Stimulated activated effector memory CD8-positive, alpha-beta T cell treated with anti-CD3 and anti-CD28 coated beads, Interleukin-12 subunit alpha, Interleukin-12 subunit beta, amount 100 ng/mL, for 72 hours (primary cell): ENCODE results near the gene TEX22.

Source experiments
- ATAC-seq: fragments of 150-1000 bp; cut with Tn5 transposase; 2 replicates; pipeline ENCODE4 v1.10.0; 2021
- DNase-seq, 2 donors: peaks; one replicate each; pipeline ENCODE4 v3.0.0; 2021 to 2022; ENCODE audit warnings: low spot score in 2 of 2
- H3K27ac Mint-ChIP-seq: one replicate; pipeline ENCODE4 v1.8.0; 2022; ENCODE audit warnings: mild to moderate bottlenecking, mixed read lengths
- H3K36me3 Mint-ChIP-seq: one replicate; pipeline ENCODE4 v1.8.0; 2022; ENCODE audit warnings: mild to moderate bottlenecking, mixed read lengths
- H3K4me1 Mint-ChIP-seq: one replicate; pipeline ENCODE4 v1.8.0; 2022; ENCODE audit warnings: mixed read lengths
- H3K4me3 Mint-ChIP-seq: one replicate; pipeline ENCODE4 v1.8.0; 2022; ENCODE audit warnings: mild to moderate bottlenecking, mixed read lengths
- H3K9me3 Mint-ChIP-seq: one replicate; pipeline ENCODE4 v1.8.0; 2022; ENCODE audit warnings: mixed read lengths

Gene TEX22

GRCh38 chr14:105456736-105457617 is 58.6 kb downstream of the TEX22 start:
- Mint-ChIP-seq H3K4me3 (no peak overlapping the region), H3K27ac (no peak overlapping the region), H3K9me3 (no peaks in the 10 kb centered on the region), H3K36me3 (peaks cover 46% of the 10 kb centered on the region), H3K4me1 (peaks cover 5% of the 10 kb centered on the region)
- ATAC-seq (no peak), DNase-seq (no peak)

DNA sequence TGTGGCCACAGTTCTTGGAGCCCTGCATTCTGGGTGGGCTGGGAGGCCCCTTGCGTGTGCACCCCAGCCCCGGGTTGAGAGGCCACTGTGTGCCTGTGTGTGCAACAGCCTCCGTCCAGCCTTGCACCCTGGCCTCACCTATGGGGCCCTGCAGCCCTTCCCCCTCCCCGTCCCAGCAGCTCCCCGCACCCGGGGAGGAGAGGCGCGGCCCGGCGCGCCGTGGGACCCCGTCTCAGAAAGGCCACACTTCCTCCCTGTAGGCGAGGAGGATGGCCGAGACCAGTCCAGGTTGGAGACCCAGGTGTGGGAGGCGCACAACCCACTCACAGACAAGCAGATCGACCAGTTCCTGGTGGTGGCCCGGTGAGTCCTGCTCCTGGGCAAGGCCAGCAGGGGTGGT is 59.7 kb downstream of the TEX22 start:
- DNase-seq (no peak), ATAC-seq (no peak)
- Mint-ChIP-seq H3K9me3 (no peaks in the 10 kb centered on the region), H3K4me3 (no peak overlapping the region), H3K36me3 (peaks cover 38% of the 10 kb centered on the region), H3K27ac (no peak overlapping the region), H3K4me1 (peaks cover 5% of the 10 kb centered on the region)

DNA sequence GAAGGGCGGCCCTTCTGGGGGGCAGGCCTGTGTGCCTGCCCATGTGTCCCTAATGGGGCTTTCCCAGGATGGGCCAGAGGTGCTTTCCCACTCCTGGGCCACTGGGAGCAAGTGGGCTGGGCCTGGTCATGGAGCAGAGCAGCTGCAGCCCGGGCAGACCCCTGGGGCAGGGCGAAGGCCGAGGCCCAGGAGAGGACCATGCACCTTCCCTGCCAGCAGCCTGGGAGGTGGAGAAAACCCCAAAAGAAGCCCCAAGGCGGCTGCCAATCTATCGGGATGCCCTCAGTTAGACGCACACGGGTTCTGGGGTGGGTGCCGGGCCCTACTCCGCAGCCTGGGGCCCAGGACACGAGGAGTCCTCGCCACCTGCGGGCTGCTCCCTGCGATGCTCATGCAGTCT is 60.2 kb downstream of the TEX22 start:
- no peak for ATAC-seq
- Mint-ChIP-seq H3K9me3 (no peaks in the 10 kb centered on the region), H3K4me1 (peaks cover 5% of the 10 kb centered on the region), H3K4me3 (no peak overlapping the region), H3K36me3 (peaks cover 38% of the 10 kb centered on the region), H3K27ac (no peak overlapping the region)
- DNase-seq, result no peak

GRCh38 chr14:105460116-105460515 is 61.8 kb downstream of the TEX22 start:
- no peak for DNase-seq
- Mint-ChIP-seq H3K4me3 (no peak overlapping the region), H3K9me3 (no peaks in the 10 kb centered on the region), H3K36me3 (peaks cover 31% of the 10 kb centered on the region), H3K4me1 (peaks cover 5% of the 10 kb centered on the region), H3K27ac (no peak overlapping the region)
- ATAC-seq, result no peak

- Mint-ChIP-seq H3K36me3 (peaks cover 31% of the 10 kb centered on the region), H3K4me1 (peaks cover 1% of the 10 kb centered on the region), H3K9me3 (no peaks in the 10 kb centered on the region), H3K27ac (no peak overlapping the region), H3K4me3 (no peak overlapping the region)
- ATAC-seq (no peak), DNase-seq (no peak)
Measured at GRCh38 chr14:105460616-105461015, 62.3 kb downstream of the TEX22 start.

DNA sequence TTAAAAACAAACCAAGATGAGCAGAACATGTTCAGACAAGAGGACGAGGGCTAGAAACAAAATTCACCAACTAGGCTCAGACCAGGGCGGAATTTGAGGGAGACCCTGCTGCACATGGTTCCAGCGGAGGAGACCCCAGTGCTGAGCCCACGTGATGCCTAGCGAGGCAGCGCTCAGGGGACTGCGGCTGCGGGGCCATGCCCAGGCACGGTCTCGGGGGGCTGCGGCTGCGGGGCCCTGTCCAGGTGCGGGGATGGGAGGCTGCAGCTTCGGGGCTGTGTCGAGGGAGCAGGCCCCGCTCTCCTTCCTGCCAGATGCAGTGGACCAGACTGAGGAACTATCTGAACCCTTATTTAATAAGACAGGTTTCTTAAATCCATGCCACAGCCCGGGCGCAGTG is 63.6 kb downstream of the TEX22 start:
- DNase-seq, result no peak
- no peak for ATAC-seq
- Mint-ChIP-seq H3K36me3 (peaks cover 28% of the 10 kb centered on the region), H3K4me3 (no peak overlapping the region), H3K9me3 (no peaks in the 10 kb centered on the region), H3K27ac (no peak overlapping the region), H3K4me1 (no peaks in the 10 kb centered on the region)
